H1 (cell line): Measurements from ENCODE around the gene CACNB4.

ENCODE experiments used
- ATF2 ChIP-seq: IDR thresholded peaks from 2 replicates; pipeline ENCODE4 v1.6.1; 2012; ENCODE audit warnings: low read length, inconsistent platforms
- EZH2 ChIP-seq: fragments of 200-600 bp; sonication (generic); IDR thresholded peaks from 2 replicates; pipeline ENCODE4 v1.7.1; 2012; ENCODE audit warnings: low read depth, mild to moderate bottlenecking, moderate library complexity, low read length, inconsistent platforms; ENCODE audit not compliant: severe bottlenecking
- JUND ChIP-seq: IDR thresholded peaks from 2 replicates; pipeline ENCODE4 v1.6.1; 2011; ENCODE audit warnings: mild to moderate bottlenecking, improper control_type of control experiment, low read length
- KDM1A ChIP-seq: fragments of 200-600, 300-600 bp; sonication (generic); IDR thresholded peaks from 2 replicates; pipeline ENCODE4 v1.7.1; 2016; ENCODE audit warnings: mild to moderate bottlenecking, low read length, borderline replicate concordance
- MAFK ChIP-seq: IDR thresholded peaks from 2 replicates; pipeline ENCODE4 v1.6.1; 2012; ENCODE audit warnings: low read depth, mild to moderate bottlenecking, improper control_type of control experiment, low read length
- PHF8 ChIP-seq: fragments of 200-600 bp; sonication (generic); conservative IDR thresholded peaks from 2 replicates; pipeline ENCODE4 v1.7.1; 2012; ENCODE audit warnings: low read depth, mild to moderate bottlenecking, inconsistent platforms, low read length, moderate library complexity
- POLR2A ChIP-seq, 2 experiments: IDR thresholded peaks; 1 replicate in 1 of 2; 2 replicates in 1 of 2; pipeline ENCODE4 v1.6.1; 2011; ENCODE audit warnings: low read depth in 2 of 2, low read length in 2 of 2, mild to moderate bottlenecking in 2 of 2; ENCODE audit errors: control extremely low read depth in 1 of 2
- RXRA ChIP-seq: IDR thresholded peaks from 2 replicates; pipeline ENCODE4 v1.6.1; 2011; ENCODE audit warnings: low read depth, mild to moderate bottlenecking, low read length, moderate library complexity; ENCODE audit not compliant: insufficient read depth
- SRF ChIP-seq: IDR thresholded peaks from 2 replicates; pipeline ENCODE4 v1.6.1; 2011; ENCODE audit warnings: mild to moderate bottlenecking, low read depth, low read length, moderate library complexity
- USF2 ChIP-seq: IDR thresholded peaks from 2 replicates; pipeline ENCODE4 v1.6.1; 2011; ENCODE audit warnings: low read length, improper control_type of control experiment
- YY1 ChIP-seq: IDR thresholded peaks from 2 replicates; pipeline ENCODE4 v1.6.1; 2011; ENCODE audit warnings: low read depth, mild to moderate bottlenecking, low read length
- TF ChIP-seq, protein P1 (sequence below), 3 experiments: IDR thresholded peaks; 1 replicate in 2 of 3; 2 replicates in 1 of 3; pipeline versions ENCODE4 v1.5.1 to v1.6.1; 2011; ENCODE audit warnings: low read length in 3 of 3, mild to moderate bottlenecking in 3 of 3, inconsistent platforms in 2 of 3, low read depth in 1 of 3, moderate library complexity in 1 of 3; ENCODE audit not compliant: insufficient read depth in 1 of 3; ENCODE audit errors: control extremely low read depth in 1 of 3

DNA sequence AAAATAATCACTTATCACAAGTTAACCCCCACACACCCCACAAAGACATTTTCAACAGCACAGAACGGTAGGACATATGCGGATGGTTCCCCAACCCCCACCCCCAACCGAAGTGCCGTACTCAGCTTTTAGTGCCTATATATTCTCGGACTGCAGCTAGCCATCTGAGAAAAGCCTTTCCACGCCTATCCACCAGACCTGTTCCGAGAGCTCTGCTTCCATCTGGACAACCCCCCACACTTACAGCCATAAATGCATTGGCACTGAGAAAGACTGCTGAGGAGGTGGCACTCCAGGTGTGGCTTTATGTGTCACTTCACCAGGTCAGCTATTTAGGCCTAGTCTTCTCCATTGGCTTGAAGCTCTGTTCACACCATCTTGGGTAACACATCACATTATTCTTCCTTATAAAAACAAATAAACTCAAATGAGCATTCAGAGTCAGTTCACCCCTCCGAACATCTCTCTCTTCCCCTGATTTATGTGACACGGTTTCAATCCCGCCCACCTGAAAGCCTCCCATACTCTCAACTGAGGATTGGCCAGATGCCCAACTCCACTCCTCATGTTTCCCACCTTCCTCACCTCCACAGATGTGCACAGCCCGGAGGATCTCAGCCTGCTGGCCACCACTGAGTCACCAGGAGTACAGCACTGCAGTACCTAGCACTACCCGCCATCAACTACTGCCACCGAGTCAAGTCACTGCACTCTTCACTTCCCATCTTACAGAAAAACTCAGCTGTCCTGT is 127.4 kb downstream of the CACNB4 start:
- TF ChIP-seq, protein P1, sequence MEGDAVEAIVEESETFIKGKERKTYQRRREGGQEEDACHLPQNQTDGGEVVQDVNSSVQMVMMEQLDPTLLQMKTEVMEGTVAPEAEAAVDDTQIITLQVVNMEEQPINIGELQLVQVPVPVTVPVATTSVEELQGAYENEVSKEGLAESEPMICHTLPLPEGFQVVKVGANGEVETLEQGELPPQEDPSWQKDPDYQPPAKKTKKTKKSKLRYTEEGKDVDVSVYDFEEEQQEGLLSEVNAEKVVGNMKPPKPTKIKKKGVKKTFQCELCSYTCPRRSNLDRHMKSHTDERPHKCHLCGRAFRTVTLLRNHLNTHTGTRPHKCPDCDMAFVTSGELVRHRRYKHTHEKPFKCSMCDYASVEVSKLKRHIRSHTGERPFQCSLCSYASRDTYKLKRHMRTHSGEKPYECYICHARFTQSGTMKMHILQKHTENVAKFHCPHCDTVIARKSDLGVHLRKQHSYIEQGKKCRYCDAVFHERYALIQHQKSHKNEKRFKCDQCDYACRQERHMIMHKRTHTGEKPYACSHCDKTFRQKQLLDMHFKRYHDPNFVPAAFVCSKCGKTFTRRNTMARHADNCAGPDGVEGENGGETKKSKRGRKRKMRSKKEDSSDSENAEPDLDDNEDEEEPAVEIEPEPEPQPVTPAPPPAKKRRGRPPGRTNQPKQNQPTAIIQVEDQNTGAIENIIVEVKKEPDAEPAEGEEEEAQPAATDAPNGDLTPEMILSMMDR (IDR thresholded peaks at IDR 0.05; ENCODE audit: control extremely low read depth in 1 of 3, insufficient read depth in 1 of 3, low read depth in 1 of 3, low read length in 3 of 3), result no peak
- TF ChIP-seq PHF8, result no peak
- no peak for TF ChIP-seq EZH2
- TF ChIP-seq SRF, result no peak
- no peak for TF ChIP-seq MAFK
- TF ChIP-seq ATF2, result no peak
- no peak for TF ChIP-seq USF2
- no peak for TF ChIP-seq POLR2A (IDR thresholded peaks at IDR 0.05; ENCODE audit: control extremely low read depth in 1 of 2, low read depth in 2 of 2, low read length in 2 of 2)
- TF ChIP-seq KDM1A, result no peak
- no peak for TF ChIP-seq JUND
- no peak for TF ChIP-seq RXRA
- TF ChIP-seq YY1, result no peak
